Parathyroid adenoma (tissue), 2 donors: ENCODE data around the gene CHD9.
"Not testable (repeated sequence)": the region's sequence is repeated elsewhere in the genome, so short reads cannot be mapped to it uniquely, and the experiment has no call there.

ENCODE experiments used
- H2AFZ ChIP-seq: fragments of 300-600 bp; sonication (generic); one replicate; pipeline ENCODE4 v1.7.0; 2017; ENCODE audit warnings: antibody characterized with exemption, mild to moderate bottlenecking
- H3K27ac ChIP-seq: fragments of 300-600 bp; sonication (generic); one replicate; pipeline ENCODE4 v1.7.0; 2017
- H3K27me3 ChIP-seq: fragments of 300-600 bp; sonication (generic); one replicate; pipeline ENCODE4 v1.7.0; 2017; ENCODE audit warnings: low read length; ENCODE audit not compliant: control insufficient read depth, insufficient read depth
- H3K36me3 ChIP-seq: fragments of 300-600 bp; sonication (generic); one replicate; pipeline ENCODE4 v1.7.0; 2017; ENCODE audit warnings: low read length; ENCODE audit not compliant: control insufficient read depth, insufficient read depth
- H3K4me1 ChIP-seq: fragments of 300-600 bp; sonication (generic); one replicate; pipeline ENCODE4 v1.7.0; 2017; ENCODE audit warnings: control low read depth
- H3K4me2 ChIP-seq: fragments of 300-600 bp; sonication (generic); one replicate; pipeline ENCODE4 v1.7.0; 2017; ENCODE audit warnings: low read length
- H3K4me3 ChIP-seq: fragments of 300-600 bp; sonication (generic); one replicate; pipeline ENCODE4 v1.7.0; 2017; ENCODE audit warnings: low read depth, low read length
- H3K79me2 ChIP-seq: fragments of 300-600 bp; sonication (generic); one replicate; pipeline ENCODE4 v1.7.0; 2017; ENCODE audit warnings: control low read depth
- H3K9ac ChIP-seq: fragments of 300-600 bp; sonication (generic); one replicate; pipeline ENCODE4 v1.7.0; 2017; ENCODE audit warnings: mild to moderate bottlenecking
- H3K9me3 ChIP-seq: fragments of 300-600 bp; sonication (generic); one replicate; pipeline ENCODE4 v1.7.0; 2017; ENCODE audit warnings: low read length; ENCODE audit not compliant: control insufficient read depth
- TF ChIP-seq, protein P1 (sequence below): fragments of 300-600 bp; sonication (generic); IDR thresholded peaks from one replicate; pipeline ENCODE4 v1.7.0; 2017; ENCODE audit warnings: antibody characterized with exemption, mild to moderate bottlenecking
- donor health status: primary hyperparathyroidism.

CHD9 gene

DNA sequence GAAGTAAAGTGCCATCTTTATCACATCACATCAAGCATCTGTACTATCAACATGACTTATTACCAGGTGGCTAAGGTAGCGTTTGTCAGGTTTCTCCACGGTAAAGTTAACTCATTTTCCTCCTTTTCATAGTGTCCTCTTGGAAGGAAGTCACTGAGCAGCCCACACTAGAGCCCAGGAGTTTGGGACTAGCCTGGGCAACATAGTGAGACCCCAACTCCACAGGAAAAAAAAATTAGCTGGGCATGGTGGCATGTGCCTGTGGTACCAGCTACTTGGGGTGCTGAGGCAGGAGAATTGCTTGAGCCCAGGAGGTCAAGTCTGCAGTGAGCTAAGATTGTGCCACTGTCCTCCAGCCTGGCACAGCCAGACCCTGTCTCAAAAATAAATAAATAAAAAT, 12.9 kb downstream of the CHD9 start:
- H3K9ac ChIP-seq: no peak overlapping the region
- peaks cover 26% of the 10 kb centered on the region for H3K79me2 ChIP-seq
- H3K4me1 ChIP-seq: no peaks in the 10 kb centered on the region
- no peak overlapping the region for H3K27ac ChIP-seq
- no peak overlapping the region for H2AFZ ChIP-seq
- no peaks in the 10 kb centered on the region for H3K9me3 ChIP-seq
- no peaks in the 10 kb centered on the region for H3K36me3 ChIP-seq
- H3K4me2 ChIP-seq: no peak overlapping the region
- no peak overlapping the region for H3K4me3 ChIP-seq
- no peaks in the 10 kb centered on the region for H3K27me3 ChIP-seq
- TF ChIP-seq, protein P1, sequence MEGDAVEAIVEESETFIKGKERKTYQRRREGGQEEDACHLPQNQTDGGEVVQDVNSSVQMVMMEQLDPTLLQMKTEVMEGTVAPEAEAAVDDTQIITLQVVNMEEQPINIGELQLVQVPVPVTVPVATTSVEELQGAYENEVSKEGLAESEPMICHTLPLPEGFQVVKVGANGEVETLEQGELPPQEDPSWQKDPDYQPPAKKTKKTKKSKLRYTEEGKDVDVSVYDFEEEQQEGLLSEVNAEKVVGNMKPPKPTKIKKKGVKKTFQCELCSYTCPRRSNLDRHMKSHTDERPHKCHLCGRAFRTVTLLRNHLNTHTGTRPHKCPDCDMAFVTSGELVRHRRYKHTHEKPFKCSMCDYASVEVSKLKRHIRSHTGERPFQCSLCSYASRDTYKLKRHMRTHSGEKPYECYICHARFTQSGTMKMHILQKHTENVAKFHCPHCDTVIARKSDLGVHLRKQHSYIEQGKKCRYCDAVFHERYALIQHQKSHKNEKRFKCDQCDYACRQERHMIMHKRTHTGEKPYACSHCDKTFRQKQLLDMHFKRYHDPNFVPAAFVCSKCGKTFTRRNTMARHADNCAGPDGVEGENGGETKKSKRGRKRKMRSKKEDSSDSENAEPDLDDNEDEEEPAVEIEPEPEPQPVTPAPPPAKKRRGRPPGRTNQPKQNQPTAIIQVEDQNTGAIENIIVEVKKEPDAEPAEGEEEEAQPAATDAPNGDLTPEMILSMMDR: no peak

DNA sequence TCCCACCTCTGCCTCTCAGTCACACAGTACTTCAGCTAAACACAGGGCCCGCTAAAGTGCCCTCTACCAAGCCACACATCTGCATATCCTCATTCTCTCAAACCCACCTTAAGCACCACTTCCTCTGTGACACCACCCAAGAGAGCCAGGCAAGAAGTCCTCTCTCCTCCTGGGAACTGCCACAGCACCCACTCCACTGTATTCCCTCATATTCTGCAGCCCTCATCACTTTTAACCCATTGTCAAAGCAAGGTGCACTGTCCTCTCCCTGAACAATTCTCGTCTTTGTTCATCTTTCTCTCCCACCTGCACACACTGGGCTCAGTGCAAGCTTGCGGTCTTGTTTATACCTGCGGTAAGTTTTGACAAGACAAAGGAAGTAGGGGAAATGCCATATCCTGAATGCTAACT, 13.6 kb downstream of the CHD9 start:
- Histone ChIP-seq H3K9ac (no peak overlapping the region), H2AFZ (no peak overlapping the region), H3K4me3 (no peak overlapping the region), H3K4me2 (no peak overlapping the region), H3K9me3 (no peaks in the 10 kb centered on the region), H3K36me3 (no peaks in the 10 kb centered on the region), H3K27ac (no peak overlapping the region), H3K27me3 (no peaks in the 10 kb centered on the region), H3K4me1 (no peaks in the 10 kb centered on the region), H3K79me2 (peaks cover 33% of the 10 kb centered on the region)
- TF ChIP-seq, protein P1: no peak

DNA sequence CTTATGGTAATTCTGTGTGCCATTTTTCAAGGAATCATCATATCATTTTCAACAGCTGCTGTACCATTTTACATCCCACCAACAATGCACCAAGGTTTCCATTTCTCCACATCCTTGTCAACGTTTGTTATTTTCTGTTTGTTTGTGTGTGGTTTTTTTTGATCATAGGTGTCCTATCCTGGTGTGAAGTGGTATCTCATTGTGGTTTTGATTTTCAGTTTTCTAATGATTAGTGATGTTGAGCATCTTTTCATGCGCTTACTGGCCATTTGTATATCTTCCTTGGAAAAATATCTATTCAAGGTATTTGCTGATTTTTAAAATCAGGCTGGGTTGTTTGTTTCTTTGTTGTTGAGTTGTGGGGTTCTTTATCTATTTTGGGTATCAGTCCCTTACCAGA, 15.0 kb downstream of the CHD9 start:
- H3K4me2 ChIP-seq: no peak overlapping the region
- H3K9ac ChIP-seq: no peak overlapping the region
- no peaks in the 10 kb centered on the region for H3K4me1 ChIP-seq
- H2AFZ ChIP-seq: no peak overlapping the region
- H3K9me3 ChIP-seq: no peaks in the 10 kb centered on the region
- no peaks in the 10 kb centered on the region for H3K27me3 ChIP-seq
- H3K36me3 ChIP-seq: no peaks in the 10 kb centered on the region
- no peak overlapping the region for H3K4me3 ChIP-seq
- TF ChIP-seq, protein P1: no peak
- H3K27ac ChIP-seq: no peak overlapping the region
- H3K79me2 ChIP-seq: peaks cover 35% of the 10 kb centered on the region

DNA sequence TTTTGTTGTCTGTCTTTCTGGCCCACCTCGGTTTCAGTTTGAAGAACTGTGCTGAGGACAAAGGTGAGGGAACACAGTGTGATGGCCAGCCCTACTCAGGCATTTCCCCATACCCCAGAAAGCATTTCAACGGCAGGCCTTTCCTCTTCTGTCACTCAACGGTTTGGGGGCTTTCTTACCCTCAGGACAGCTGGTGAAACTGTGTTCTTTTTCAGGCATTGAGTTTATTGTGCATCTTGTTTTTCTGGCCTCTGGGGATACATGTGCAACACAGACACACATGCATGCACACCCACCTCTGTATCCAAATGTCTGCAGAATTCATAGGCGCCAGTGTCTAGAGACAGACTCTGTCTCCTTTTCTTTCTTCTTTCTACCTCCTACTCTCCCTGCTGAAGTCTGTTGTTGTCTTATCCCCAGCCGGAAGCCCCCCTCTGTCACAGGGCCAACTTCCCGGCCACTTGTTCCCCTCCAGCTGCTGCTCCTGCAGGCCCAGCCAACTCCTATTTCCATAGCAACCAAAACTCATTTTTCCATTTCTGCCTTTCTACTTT, 17.0 kb downstream of the CHD9 start:
- TF ChIP-seq, protein P1: no peak
- Histone ChIP-seq H3K27me3 (no peaks in the 10 kb centered on the region), H3K9ac (no peak overlapping the region), H3K9me3 (no peaks in the 10 kb centered on the region), H3K4me2 (no peak overlapping the region), H2AFZ (no peak overlapping the region), H3K4me3 (no peak overlapping the region), H3K79me2 (peaks cover 42% of the 10 kb centered on the region), H3K36me3 (no peaks in the 10 kb centered on the region), H3K27ac (peak overlapping the region; percentile 12), H3K4me1 (no peaks in the 10 kb centered on the region)

DNA sequence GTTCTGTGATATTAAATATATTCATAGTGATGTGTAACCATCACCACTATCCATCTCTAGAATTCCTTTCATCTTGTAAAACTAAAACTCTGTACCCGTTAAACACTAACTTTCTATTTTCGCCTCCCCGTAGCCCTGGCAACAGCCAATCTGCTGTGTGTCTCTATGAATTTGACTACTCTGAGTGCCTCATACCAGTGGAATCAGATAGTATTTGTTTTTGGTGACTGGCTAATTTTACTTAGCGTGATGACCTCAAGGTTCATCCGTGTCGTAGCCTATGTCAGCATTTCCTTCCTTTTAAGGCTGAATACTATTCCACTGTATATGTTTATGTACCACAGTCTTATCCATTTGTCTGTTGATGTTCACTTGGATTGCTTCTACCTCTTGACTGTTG, 18.2 kb downstream of the CHD9 start:
- Histone ChIP-seq H3K4me1 (no peaks in the 10 kb centered on the region), H2AFZ (no peak overlapping the region), H3K27ac (no peak overlapping the region)

DNA sequence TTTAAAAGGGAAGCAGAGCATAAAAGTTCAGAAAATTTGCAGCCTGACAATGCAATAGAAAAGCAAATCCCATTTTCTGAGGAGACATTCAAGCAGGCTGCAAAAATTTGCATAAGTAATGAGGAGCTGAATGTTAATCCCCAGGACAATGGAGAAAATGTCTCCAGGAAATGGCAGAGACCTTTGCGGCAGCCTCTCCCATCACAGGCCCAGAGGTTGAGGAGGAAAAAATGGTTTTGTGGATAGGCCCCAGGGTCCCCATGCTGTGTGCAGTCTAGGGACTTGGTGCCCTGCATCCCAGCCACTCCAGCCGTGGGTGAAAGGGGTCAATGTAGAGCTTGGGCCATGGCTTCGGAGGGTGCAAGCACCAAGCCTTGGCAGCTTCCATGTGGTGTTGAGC, 19.5 kb downstream of the CHD9 start:
- H3K9me3 ChIP-seq, H3K4me1 ChIP-seq, H3K9ac ChIP-seq, H3K27me3 ChIP-seq, H2AFZ ChIP-seq, H3K27ac ChIP-seq, H3K36me3 ChIP-seq, H3K4me3 ChIP-seq, H3K4me2 ChIP-seq: not testable (repeated sequence)
- H3K79me2 ChIP-seq: peaks cover 32% of the 10 kb centered on the region

More for the DNA sequence above, 18.2 kb downstream of the CHD9 start:
- H3K9me3 ChIP-seq: no peaks in the 10 kb centered on the region
- no peak overlapping the region for H3K4me3 ChIP-seq
- no peak overlapping the region for H3K9ac ChIP-seq
- TF ChIP-seq, protein P1: no peak
- H3K79me2 ChIP-seq: peaks cover 36% of the 10 kb centered on the region
- H3K4me2 ChIP-seq: no peak overlapping the region
- H3K36me3 ChIP-seq: no peaks in the 10 kb centered on the region
- no peaks in the 10 kb centered on the region for H3K27me3 ChIP-seq

DNA sequence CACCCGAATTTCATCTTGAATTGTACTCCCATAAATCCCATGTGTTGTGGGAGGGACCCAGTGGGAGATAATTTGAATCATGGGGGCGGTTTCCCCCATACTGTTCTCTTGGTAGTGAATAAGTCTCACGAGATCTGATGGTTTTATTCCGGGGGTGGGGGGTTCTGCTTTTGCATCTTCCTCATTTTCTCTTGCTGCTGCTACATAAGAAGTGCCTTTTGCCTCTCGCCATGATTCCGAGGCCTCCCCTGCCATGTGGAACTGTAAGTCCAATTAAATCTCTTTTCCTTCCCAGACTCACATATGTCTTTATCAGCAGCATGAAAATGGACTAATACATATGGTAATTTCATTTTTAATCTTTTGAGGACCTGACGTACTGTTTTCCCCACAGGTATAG, 20.7 kb downstream of the CHD9 start:
- not testable (repeated sequence) for H3K4me2 ChIP-seq, H2AFZ ChIP-seq, H3K4me3 ChIP-seq, H3K4me1 ChIP-seq, H3K9me3 ChIP-seq, H3K27me3 ChIP-seq, H3K9ac ChIP-seq, H3K36me3 ChIP-seq, H3K27ac ChIP-seq
- H3K79me2 ChIP-seq: peaks cover 26% of the 10 kb centered on the region
